ENCODE measurements around the gene ERC2. TPM values are rescaled to one million over a fixed set of nuclear protein-coding genes. Genes with fewer than 3 reads are reported as not detected.

The ERC2 gene
- total and polyA plus RNA-seq, 2 donors (not counting 3 experiments of a cell fraction or from before 2014, with no cell fraction given): 5.6 to 15.5 TPM

DNA sequence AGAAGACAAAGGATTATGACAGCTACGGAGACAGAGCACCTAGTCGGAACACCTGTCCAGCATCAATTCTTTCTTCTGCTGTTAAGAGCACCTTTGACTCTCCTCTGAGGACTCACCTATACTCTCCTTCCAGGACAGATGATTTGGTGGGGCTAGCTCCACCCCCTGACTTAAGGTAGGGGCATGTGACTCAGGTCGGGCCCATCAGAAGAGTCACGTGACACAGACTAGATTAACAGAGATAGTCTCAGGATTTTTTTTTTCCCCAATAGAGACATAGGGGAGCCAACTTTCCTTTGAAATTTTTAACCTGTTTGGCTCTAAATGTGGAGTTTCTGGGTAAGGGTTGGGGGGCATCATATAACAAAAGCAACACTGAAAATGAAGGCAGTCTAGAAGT, 969.7 kb downstream of the ERC2 start:
- CTCF ChIA-PET: no interaction called here
- no peaks in the 10 kb centered on the region for H3K4me1 ChIP-seq (ENCODE audit: control insufficient read depth, extremely low read depth, insufficient read depth, low read length)
- H3K27ac ChIP-seq (ENCODE audit: insufficient read depth, low read depth, low read length): no peak overlapping the region
- no peaks in the 10 kb centered on the region for H4K20me1 ChIP-seq (replicated peaks; ENCODE audit: control insufficient read depth, extremely low read depth, insufficient read depth, low read length)
- no peak overlapping the region for H3K4me2 ChIP-seq (ENCODE audit: insufficient read depth, low read length)
- H3K9me1 ChIP-seq (replicated peaks; ENCODE audit: control insufficient read depth, extremely low read depth, insufficient read depth, low read length): no peaks in the 10 kb centered on the region
- H3K36me3 ChIP-seq (ENCODE audit: control insufficient read depth in 2 of 2, extremely low read depth in 1 of 2, insufficient read depth in 2 of 2, low read length in 2 of 2): no peaks in the 10 kb centered on the region
- H3K27me3 ChIP-seq (ENCODE audit: control insufficient read depth in 2 of 2, insufficient read depth in 2 of 2, low read length in 2 of 2): no peaks in the 10 kb centered on the region
- POLR2A ChIA-PET: no interaction called here
- H3K79me2 ChIP-seq (ENCODE audit: control insufficient read depth, insufficient read depth, low read length): no peaks in the 10 kb centered on the region
- no peak for TF ChIP-seq GATA2 (IDR thresholded peaks at IDR 0.05; ENCODE audit: insufficient read depth, insufficient read length, low read depth, low read length)
- TF ChIP-seq POLR2A (IDR thresholded peaks at IDR 0.05; ENCODE audit: low read depth, low read length): no peak
- no peak for TF ChIP-seq MAX (IDR thresholded peaks at IDR 0.05; ENCODE audit: insufficient read depth, insufficient read length)
- no peak for TF ChIP-seq EZH2 (IDR thresholded peaks at IDR 0.05; ENCODE audit: borderline replicate concordance, low read depth, low read length, severe bottlenecking)
- TF ChIP-seq POLR2AphosphoS5 (IDR thresholded peaks at IDR 0.05; ENCODE audit: insufficient read depth, low read depth, low read length): no peak
- TF ChIP-seq MYC (IDR thresholded peaks at IDR 0.05; ENCODE audit: low read depth, low read length): no peak
- TF ChIP-seq FOS (IDR thresholded peaks at IDR 0.05; ENCODE audit: borderline replicate concordance, insufficient read depth, low read length): no peak
- no peak for TF ChIP-seq CTCF (IDR thresholded peaks at IDR 0.05; ENCODE audit: extremely low read depth in 1 of 2, insufficient read depth in 1 of 2, low read depth in 1 of 2, low read length in 2 of 2)
- no peak for TF ChIP-seq JUN (IDR thresholded peaks at IDR 0.05; ENCODE audit: borderline replicate concordance, insufficient read depth, insufficient read length, low read depth)
- no peak overlapping the region for H3K9ac ChIP-seq (replicated peaks; ENCODE audit: extremely low read depth, insufficient read depth, low read length)
- no peaks in the 10 kb centered on the region for H3K9me3 ChIP-seq (replicated peaks; ENCODE audit: control insufficient read depth, insufficient read depth, low read length)
- dilution Hi-C loops (cut with MboI; ENCODE audit: extremely low pct_ligation_motif_present, low sequenced_read_pairs) (no loop called here), intact Hi-C loops (cut with micrococcal nuclease) (no loop called here)
- H2AFZ ChIP-seq (ENCODE audit: low read depth, low read length): no peak overlapping the region
- no peak overlapping the region for H3K4me3 ChIP-seq (replicated peaks in 1 of 3; ENCODE audit: insufficient read depth in 1 of 3, low read depth in 1 of 3, low read length in 3 of 3)
- BruUV-seq (replicated peaks): no TSS peak
- no peak for FAIRE-seq
- no peak for DNase-seq (ENCODE audit: low read depth, low spot score)
